HFF-Myc (cell line): ENCODE data around the gene SLITRK1.

Experiments
- DNase-seq: peaks from one replicate; pipeline ENCODE4 v3.0.0-alpha.2; 2011; ENCODE audit warnings: low read depth; ENCODE audit errors: extremely low read depth
- H3K4me3 ChIP-seq: replicated peaks from 2 replicates; pipeline ENCODE4 v1.5.1; 2011; ENCODE audit warnings: low read depth, mild to moderate bottlenecking, control low read depth, low read length
- CTCF ChIP-seq: IDR thresholded peaks from 2 replicates; pipeline ENCODE4 v1.5.1; 2012; ENCODE audit warnings: mild to moderate bottlenecking, low read depth, low read length, control low read depth; ENCODE audit errors: missing control alignments

The SLITRK1 gene

GRCh38 chr13:83881917-83882605 is at the start of gene SLITRK1:
Gene SLITRK1, minus strand, starts transcription at chr13:83882474. Its CDS starts 967 bp downstream, at chr13:83881507.
- H3K4me3 ChIP-seq: no peak within 1 kb of the TSS
- DNase-seq: peak; percentile 4
- no peak for TF ChIP-seq CTCF

GRCh38 chr13:83929157-83929556 is 46.9 kb upstream of the SLITRK1 start:
- H3K4me3 ChIP-seq: no peak overlapping the region
- no peak for DNase-seq
- no peak for TF ChIP-seq CTCF

GRCh38 chr13:83919775-83920174 is 37.5 kb upstream of the SLITRK1 start:
- H3K4me3 ChIP-seq: no peak overlapping the region
- TF ChIP-seq CTCF: no peak
- no peak for DNase-seq

GRCh38 chr13:83914368-83914767 is 32.1 kb upstream of the SLITRK1 start:
- TF ChIP-seq CTCF: no peak
- DNase-seq: no peak
- H3K4me3 ChIP-seq: no peak overlapping the region

- H3K4me3 ChIP-seq: no peak overlapping the region
- TF ChIP-seq CTCF: no peak
- no peak for DNase-seq
Measured at GRCh38 chr13:83907196-83907989, 25.1 kb upstream of the SLITRK1 start.

GRCh38 chr13:83906240-83906820 is 24.1 kb upstream of the SLITRK1 start:
- no peak for TF ChIP-seq CTCF
- H3K4me3 ChIP-seq: no peak overlapping the region
- no peak for DNase-seq
